Mesothelial cell of epicardium (in vitro differentiated cells): Measurements from ENCODE around the gene CFAP77. TPM values are rescaled to one million over a fixed set of nuclear protein-coding genes. Genes with fewer than 3 reads are reported as not detected.

Experiments used
- DNase-seq, 2 experiments: peaks; one replicate each; pipeline ENCODE4 v3.0.0; 2021; ENCODE audit warnings: low spot score in 2 of 2; ENCODE audit not compliant: unreplicated experiment in 2 of 2
- H3K27ac Mint-ChIP-seq: 2 replicates; pipeline ENCODE4 v1.8.0; 2021; ENCODE audit warnings: mixed read lengths
- H3K27me3 Mint-ChIP-seq: 2 replicates; pipeline ENCODE4 v1.8.0; 2021; ENCODE audit warnings: low read depth, mixed read lengths
- H3K36me3 Mint-ChIP-seq: 2 replicates; pipeline ENCODE4 v1.8.0; 2021; ENCODE audit warnings: mixed read lengths
- H3K4me1 Mint-ChIP-seq: 2 replicates; pipeline ENCODE4 v1.8.0; 2021; ENCODE audit warnings: mixed read lengths
- H3K4me3 Mint-ChIP-seq: 2 replicates; pipeline ENCODE4 v1.8.0; 2021; ENCODE audit warnings: mild to moderate bottlenecking, moderate library complexity, mixed read lengths
- H3K9me3 Mint-ChIP-seq: 2 replicates; pipeline ENCODE4 v1.8.0; 2021; ENCODE audit warnings: mixed read lengths
- CTCF ChIP-seq: fragments of 200-600 bp; sonication (generic); IDR thresholded peaks from one replicate; pipeline ENCODE4 v1.5.0; 2021; ENCODE audit warnings: antibody characterized with exemption; ENCODE audit not compliant: unreplicated experiment
- total RNA-seq: library from RNA; stranded (reverse); gene quantifications from 3 replicates; pipeline ENCODE4 v1.2.1, GENCODE V29; 2021

The CFAP77 gene
- total RNA-seq, 1 donor from 2014 or later = not detected

- DNase-seq = no peak
- Mint-ChIP-seq H3K9me3 (peaks cover 6% of the 10 kb centered on the region), H3K36me3 (no peaks in the 10 kb centered on the region), H3K4me1 (no peaks in the 10 kb centered on the region), H3K27ac (no peak overlapping the region), H3K4me3 (no peak overlapping the region), H3K27me3 (peaks cover 72% of the 10 kb centered on the region)
- TF ChIP-seq CTCF = no peak
Measured at GRCh38 chr9:132488626-132489025, 78.6 kb downstream of the CFAP77 start.

GRCh38 chr9:132489536-132489935 lies 79.5 kb downstream of the CFAP77 start:
- no peak for TF ChIP-seq CTCF
- no peak overlapping the region for H3K4me3 Mint-ChIP-seq
- peaks cover 14% of the 10 kb centered on the region for H3K9me3 Mint-ChIP-seq
- no peaks in the 10 kb centered on the region for H3K36me3 Mint-ChIP-seq
- H3K4me1 Mint-ChIP-seq = no peaks in the 10 kb centered on the region
- DNase-seq = no peak
- peaks cover 66% of the 10 kb centered on the region for H3K27me3 Mint-ChIP-seq
- no peak overlapping the region for H3K27ac Mint-ChIP-seq

GRCh38 chr9:132494857-132495256 lies 84.8 kb downstream of the CFAP77 start:
- Mint-ChIP-seq H3K36me3 (no peaks in the 10 kb centered on the region), H3K9me3 (peaks cover 17% of the 10 kb centered on the region), H3K4me3 (no peak overlapping the region), H3K27me3 (peaks cover 56% of the 10 kb centered on the region), H3K27ac (no peak overlapping the region), H3K4me1 (peaks cover 8% of the 10 kb centered on the region)
- DNase-seq = no peak
- TF ChIP-seq CTCF = no peak

- Mint-ChIP-seq H3K4me1 (peaks cover 8% of the 10 kb centered on the region), H3K27me3 (peaks cover 48% of the 10 kb centered on the region), H3K36me3 (no peaks in the 10 kb centered on the region), H3K27ac (no peak overlapping the region), H3K4me3 (no peak overlapping the region), H3K9me3 (peaks cover 17% of the 10 kb centered on the region)
- TF ChIP-seq CTCF = no peak
- DNase-seq = no peak
Measured at GRCh38 chr9:132497731-132498130, 87.7 kb downstream of the CFAP77 start.

GRCh38 chr9:132498531-132499210 lies 88.7 kb downstream of the CFAP77 start:
- no peak overlapping the region for H3K27ac Mint-ChIP-seq

More at GRCh38 chr9:132498531-132499210, 88.7 kb downstream of the CFAP77 start:
- H3K4me1 Mint-ChIP-seq = peaks cover 8% of the 10 kb centered on the region
- DNase-seq = peak in 1 of 2 experiments; percentile 48
- peaks cover 11% of the 10 kb centered on the region for H3K9me3 Mint-ChIP-seq
- H3K36me3 Mint-ChIP-seq = no peaks in the 10 kb centered on the region
- no peak for TF ChIP-seq CTCF
- H3K4me3 Mint-ChIP-seq = no peak overlapping the region
- H3K27me3 Mint-ChIP-seq = peaks cover 50% of the 10 kb centered on the region
